Spleen (tissue), 11 donors: Measurements from ENCODE around the gene ITGB6. TPM values are rescaled to one million over a fixed set of nuclear protein-coding genes. Genes with fewer than 3 reads are reported as not detected.

Experiments
- DNase-seq: peaks from one replicate; pipeline ENCODE4 v3.0.0-alpha.2; 2020
- H3K27ac ChIP-seq, 8 donors: fragments of 200-600 bp; sonication (generic) in 7 of 8; 1 replicate in 4 of 8; 2 replicates in 4 of 8; pipeline versions ENCODE4 v1.5.0 to v1.8.0; 2016 to 2021; ENCODE audit warnings: inconsistent platforms in 4 of 8, mild to moderate bottlenecking in 4 of 8, moderate library complexity in 1 of 8
- H3K27me3 ChIP-seq, 7 donors: fragments of 200-600 bp; sonication (generic) in 6 of 7; replicated peaks in 1 of 7; 1 replicate in 4 of 7; 2 replicates in 3 of 7; pipeline versions ENCODE4 v1.5.0 to v1.8.0; 2016 to 2021; ENCODE audit warnings: inconsistent platforms in 3 of 7, mild to moderate bottlenecking in 1 of 7
- H3K36me3 ChIP-seq, 6 donors: fragments of 200-600 bp; sonication (generic) in 5 of 6; 1 replicate in 4 of 6; 2 replicates in 2 of 6; pipeline versions ENCODE4 v1.5.0 to v1.8.0; 2016 to 2021; ENCODE audit warnings: inconsistent platforms in 2 of 6
- H3K4me1 ChIP-seq, 6 donors: fragments of 200-600 bp; sonication (generic) in 5 of 6; 1 replicate in 3 of 6; 2 replicates in 3 of 6; pipeline versions ENCODE4 v1.5.0 to v1.8.0; 2016 to 2021; ENCODE audit warnings: inconsistent platforms in 3 of 6
- H3K4me3 ChIP-seq, 8 donors: fragments of 200-600 bp; sonication (generic) in 7 of 8; 1 replicate in 4 of 8; 2 replicates in 4 of 8; pipeline versions ENCODE4 v1.5.0 to v1.8.0; 2016 to 2021; ENCODE audit warnings: inconsistent platforms in 4 of 8, mild to moderate bottlenecking in 4 of 8, moderate library complexity in 2 of 8
- H3K9me3 ChIP-seq, 8 donors: fragments of 200-600 bp; sonication (generic) in 7 of 8; 1 replicate in 4 of 8; 2 replicates in 4 of 8; pipeline versions ENCODE4 v1.5.0 to v1.8.0; 2016 to 2021; ENCODE audit warnings: inconsistent platforms in 4 of 8
- CTCF ChIP-seq, 11 experiments: fragments of 200-600 bp in 7 of 11; fragments of 450-650 bp in 4 of 11; sonication (generic) in 4 of 11; IDR thresholded peaks in 8 of 11; conservative IDR thresholded peaks in 3 of 11; 1 replicate in 7 of 11; 2 replicates in 4 of 11; pipeline versions ENCODE4 v1.4.0 to v1.8.0; 2016 to 2021; ENCODE audit warnings: antibody characterized with exemption in 11 of 11, inconsistent platforms in 4 of 11, mild to moderate bottlenecking in 1 of 11
- POLR2A ChIP-seq, 3 donors: fragments of 450-650 bp; IDR thresholded peaks; one replicate each; pipeline ENCODE4 v1.5.1; 2017; ENCODE audit warnings: antibody characterized with exemption in 3 of 3, mild to moderate bottlenecking in 1 of 3
- POLR2AphosphoS5 ChIP-seq, 3 donors: sonication (generic); formaldehyde crosslinking; IDR thresholded peaks; one replicate each; pipeline ENCODE4 v1.5.1; 2017; ENCODE audit warnings: antibody characterized with exemption in 3 of 3
- WGBS, 5 donors: extraction: QIAGEN DNeasy Blood & Tissue Kit in 3 of 5; methylation state at CpG; one replicate each; pipeline versions ENCODE4 v1.1.5 to v1.1.7; 2013 to 2018; 5-methylcytosine and 5-hydroxymethylcytosine counted together
- intact Hi-C: fragments of 100-400 bp; cut with DNase I; formaldehyde crosslinking; loops from one replicate; pipeline ENCODE4 v1.15.0; 2023; ENCODE audit warnings: low total_unique reads
- polyA plus RNA-seq, 3 donors: library from polyadenylated mRNA; stranded (reverse); fragments of 200-250 nt; gene quantifications; one replicate each; pipeline ENCODE4 v1.2.1, GENCODE V29; 2013
- total RNA-seq, 7 donors: library from RNA; depleted of rRNA in 3 of 7; stranded (reverse); fragments of >200 nt in 3 of 7; fragmentation: NEBNext Ultra II Directional in 4 of 7; extraction: Animal tissue kit (Norgen Biotek cat#: 25700) in 4 of 7; gene quantifications; one replicate each; pipeline versions ENCODE4 v1.1.0 to v1.2.1, GENCODE V29; 2016 to 2021
- donor health status: healthy with polysubstance abuse.
- donor health status: DM: no; HTN: no; CAD: no; lungs with moderate emphysema.
- donor health status: DM: no; HTN: no; CAD: no.
- donor health status: Bipolar disorder and iron deficiency.
- donor health status: healthy.
- donor health status: DM: no; HTN: no; CAD: no.
- donor health status: DM: yes; HTN: yes; CAD: no.

ITGB6 gene
- total and polyA plus RNA-seq, 10 donors: 0.02 TPM; not detected in 9

- WGBS, 5 donors: 61 to 88% (median 79%) methylated on average over 5 of the region's 5 CpGs
- intact Hi-C loops: no loop called here
Observed at GRCh38 chr2:160239436-160239835, 39.4 kb upstream of the ITGB6 start.

GRCh38 chr2:160238392-160238791, 38.3 kb upstream of the ITGB6 start:
- intact Hi-C loops: no loop called here

More at GRCh38 chr2:160239436-160239835, 39.4 kb upstream of the ITGB6 start:
- no peak overlapping the region for H3K27ac ChIP-seq
- H3K4me3 ChIP-seq: no peak overlapping the region
- no peaks in the 10 kb centered on the region for H3K27me3 ChIP-seq
- H3K9me3 ChIP-seq: no peaks in the 10 kb centered on the region
- no peaks in the 10 kb centered on the region for H3K36me3 ChIP-seq
- no peak for TF ChIP-seq POLR2A (IDR thresholded peaks at IDR 0.05)
- TF ChIP-seq CTCF (IDR thresholded peaks at IDR 0.05 in 8 of 11, conservative IDR thresholded peaks at IDR 0.05 in 3 of 11): no peak
- no peak for TF ChIP-seq POLR2AphosphoS5 (IDR thresholded peaks at IDR 0.05)
- H3K4me1 ChIP-seq: peaks cover 0 to 13% (median 0%) of the 10 kb centered on the region in 6 donors
- no peak for DNase-seq

GRCh38 chr2:160232905-160233475, 32.9 kb upstream of the ITGB6 start:
- Histone ChIP-seq H3K4me1 (no peaks in the 10 kb centered on the region), H3K9me3 (no peaks in the 10 kb centered on the region), H3K27me3 (no peaks in the 10 kb centered on the region), H3K4me3 (no peak overlapping the region), H3K36me3 (no peaks in the 10 kb centered on the region), H3K27ac (no peak overlapping the region)
- no peak for TF ChIP-seq POLR2AphosphoS5 (IDR thresholded peaks at IDR 0.05)
- no peak for TF ChIP-seq POLR2A (IDR thresholded peaks at IDR 0.05)
- no peak for TF ChIP-seq CTCF (IDR thresholded peaks at IDR 0.05 in 8 of 11, conservative IDR thresholded peaks at IDR 0.05 in 3 of 11)
- DNase-seq: no peak
- 74 to 88% (median 87%) methylated on average over 3 of the region's 3 CpGs for WGBS, 5 donors
- intact Hi-C loops: no loop called here

More at GRCh38 chr2:160238392-160238791, 38.3 kb upstream of the ITGB6 start:
- no peaks in the 10 kb centered on the region for H3K27me3 ChIP-seq
- DNase-seq: no peak
- no peak for TF ChIP-seq POLR2A (IDR thresholded peaks at IDR 0.05)
- no peak overlapping the region for H3K27ac ChIP-seq
- H3K4me3 ChIP-seq: no peak overlapping the region
- 92 to 97% (median 94%) methylated on average over 4 of the region's 4 CpGs for WGBS, 5 donors
- H3K9me3 ChIP-seq: no peaks in the 10 kb centered on the region
- peaks cover 0 to 13% (median 0%) of the 10 kb centered on the region in 6 donors for H3K4me1 ChIP-seq
- H3K36me3 ChIP-seq: no peaks in the 10 kb centered on the region

DNA sequence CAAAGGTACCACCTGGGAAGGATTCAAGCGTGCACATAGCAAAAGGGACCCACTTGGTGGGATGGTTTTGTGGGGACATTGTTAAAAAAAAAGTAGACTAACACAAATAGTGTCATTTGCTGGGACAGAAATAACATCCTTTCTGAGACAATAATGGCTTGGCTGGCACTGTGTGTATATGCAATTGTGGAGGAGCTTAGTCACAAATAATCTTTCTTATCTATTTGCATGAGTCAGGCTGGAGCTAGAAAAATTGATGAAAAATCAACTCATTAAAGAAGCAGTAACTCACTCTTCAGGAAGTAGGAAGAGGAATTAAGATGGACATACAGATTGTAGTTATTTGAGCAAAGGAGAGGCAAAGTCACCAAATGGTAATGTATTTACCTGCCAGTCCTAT, 29.5 kb upstream of the ITGB6 start:
- WGBS, 5 donors: 85 to 97% (median 93%) methylated on average over 1 of the region's 1 CpG
- Histone ChIP-seq H3K9me3 (no peaks in the 10 kb centered on the region), H3K36me3 (no peaks in the 10 kb centered on the region), H3K4me1 (no peaks in the 10 kb centered on the region), H3K4me3 (no peak overlapping the region), H3K27me3 (no peaks in the 10 kb centered on the region), H3K27ac (no peak overlapping the region)
- intact Hi-C loops: no loop called here
- TF ChIP-seq POLR2AphosphoS5 (IDR thresholded peaks at IDR 0.05) (no peak), CTCF (IDR thresholded peaks at IDR 0.05 in 8 of 11, conservative IDR thresholded peaks at IDR 0.05 in 3 of 11) (no peak), POLR2A (IDR thresholded peaks at IDR 0.05) (no peak)
- no peak for DNase-seq
